ENCODE measurements around the gene PCDHA3. TPM values are rescaled to one million over a fixed set of nuclear protein-coding genes. Genes with fewer than 3 reads are reported as not detected.

The PCDHA3 gene
- total RNA-seq (1 to 10 TPM in 1 of 9 donors, under 1 TPM in 6, not detected in 2; 0.10 to 1.4 (median 0.31) TPM), polyA plus RNA-seq (1 to 10 TPM in 1 of 3 donors, under 1 TPM in 2; 0.16 to 1.1 (median 0.24) TPM)
- long read RNA-seq, donor 1 = 0 reads
- long read RNA-seq, donor 2 = 0 reads
- long read RNA-seq, donor 3 = 0 reads
- long read RNA-seq, donor 4 = 0 reads
- long read RNA-seq, donor 5 = 0 reads
- long read RNA-seq, donor 6 = 0 reads
- long read RNA-seq, donor 7 = 0 reads
- long read RNA-seq, donor 8 = 0 reads
- long read RNA-seq, donor 9 = 0 reads
- long read RNA-seq, donor 10 = 0 reads

GRCh38 chr5:140800816-140801493 is at the start of gene PCDHA3:
Gene PCDHA3, plus strand, starts transcription at chr5:140801057.
- WGBS, 4 donors = 12 to 20% (median 14%) methylated on average over 13 to 29 of the region's 29 CpGs
- Histone ChIP-seq H3K4me1 (replicated peaks in 1 of 2) (no peaks in the 10 kb centered on the region), H3K27me3 (no peaks in the 10 kb centered on the region), H3K9me3 (replicated peaks in 1 of 3) (peaks cover 3 to 17% (median 13%) of the 10 kb centered on the region in 3 donors), H3K27ac (no peak within 1 kb of the TSS), H3K36me3 (replicated peaks in 1 of 2) (no peaks in the 10 kb centered on the region), H3K4me3 (peak within 1 kb of the TSS in 1 of 4 donors; percentile 1)
- no peak for DNase-seq
- no peak for TF ChIP-seq CTCF (IDR thresholded peaks at IDR 0.05)
- intact Hi-C loops (cut with DNase I) = no loop called here

GRCh38 chr5:140753561-140753960 is 47.3 kb upstream of the PCDHA3 start:
- H3K4me3 ChIP-seq = no peak overlapping the region
- intact Hi-C loops (cut with DNase I) = no loop called here
- no peak for DNase-seq
- TF ChIP-seq CTCF (IDR thresholded peaks at IDR 0.05) = no peak
- no peak for TF ChIP-seq POLR2A (IDR thresholded peaks at IDR 0.05)
- H3K36me3 ChIP-seq (replicated peaks in 1 of 2) = no peaks in the 10 kb centered on the region
- peaks cover 0 to 27% (median 4%) of the 10 kb centered on the region in 3 donors for H3K9me3 ChIP-seq (replicated peaks in 1 of 3)
- H3K27ac ChIP-seq = no peak overlapping the region
- 76 to 86% (median 81%) methylated on average over 5 of the region's 5 CpGs for WGBS, 4 donors
- no peaks in the 10 kb centered on the region for H3K27me3 ChIP-seq
- H3K4me1 ChIP-seq (replicated peaks in 1 of 2) = no peaks in the 10 kb centered on the region

- TF ChIP-seq POLR2A (IDR thresholded peaks at IDR 0.05) = no peak
- no peak for TF ChIP-seq CTCF (IDR thresholded peaks at IDR 0.05)
Observed at GRCh38 chr5:140764177-140764973, 36.5 kb upstream of the PCDHA3 start.

GRCh38 chr5:140767444-140767843 is 33.4 kb upstream of the PCDHA3 start:
- Histone ChIP-seq H3K36me3 (replicated peaks in 1 of 2) (no peaks in the 10 kb centered on the region), H3K27me3 (no peaks in the 10 kb centered on the region), H3K27ac (no peak overlapping the region), H3K4me3 (no peak overlapping the region), H3K9me3 (replicated peaks in 1 of 3) (peaks cover 3 to 85% (median 18%) of the 10 kb centered on the region in 3 donors), H3K4me1 (replicated peaks in 1 of 2) (no peaks in the 10 kb centered on the region)
- DNase-seq = no peak
- TF ChIP-seq CTCF (IDR thresholded peaks at IDR 0.05) = no peak
- no peak for TF ChIP-seq POLR2A (IDR thresholded peaks at IDR 0.05)
- 79 to 87% (median 82%) methylated on average over 4 of the region's 4 CpGs for WGBS, 4 donors
- intact Hi-C loops (cut with DNase I) = no loop called here

More at GRCh38 chr5:140764177-140764973, 36.5 kb upstream of the PCDHA3 start:
- 79 to 86% (median 81%) methylated on average over 2 of the region's 2 CpGs for WGBS, 4 donors
- Histone ChIP-seq H3K4me3 (no peak overlapping the region), H3K4me1 (replicated peaks in 1 of 2) (no peaks in the 10 kb centered on the region), H3K9me3 (replicated peaks in 1 of 3) (peaks cover 2 to 80% (median 3%) of the 10 kb centered on the region in 3 donors), H3K27ac (no peak overlapping the region), H3K27me3 (no peaks in the 10 kb centered on the region), H3K36me3 (replicated peaks in 1 of 2) (no peaks in the 10 kb centered on the region)
- DNase-seq = no peak
- intact Hi-C loops (cut with DNase I) = no loop called here

Measured in adrenal gland (tissue), 19 donors.